SIG-M5 (cell line): Measurements from ENCODE around the gene PEF1.

Experiments used
- DNase-seq: peaks from one replicate; lab custom pipeline; 2025; lab: John Stamatoyannopoulos, UW

PEF1 gene

DNA sequence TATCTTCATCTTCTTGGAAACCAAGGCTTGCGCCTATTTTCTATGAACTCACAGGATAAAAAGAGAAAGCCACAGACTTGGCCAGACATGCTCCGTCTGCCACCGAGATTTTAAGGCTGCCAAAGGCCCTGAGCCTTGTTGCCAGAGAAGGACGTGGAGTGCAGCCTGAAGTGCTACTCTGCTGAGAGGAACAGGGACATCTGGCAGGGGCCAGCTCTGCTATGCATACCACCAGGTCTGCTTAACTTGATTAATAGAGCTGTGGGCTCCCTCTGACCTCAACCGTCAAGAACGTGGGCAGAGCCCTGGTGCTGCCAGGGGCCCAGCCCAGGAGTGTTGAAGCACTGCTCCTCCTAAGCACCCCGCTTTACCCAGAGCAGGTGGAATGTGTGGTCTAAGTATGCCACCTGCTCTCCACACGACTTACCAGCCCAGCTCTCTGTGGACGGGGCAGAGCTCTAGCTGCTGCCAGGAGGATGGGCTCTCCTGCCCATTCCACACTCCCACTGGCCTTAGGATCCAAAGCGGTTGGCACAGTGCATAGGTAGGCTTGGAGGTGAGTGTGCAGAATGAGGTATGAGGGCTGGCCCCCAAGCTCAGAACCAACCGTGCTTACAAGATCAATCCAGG is 16.6 kb downstream of the PEF1 start:
- DNase-seq = no peak

DNA sequence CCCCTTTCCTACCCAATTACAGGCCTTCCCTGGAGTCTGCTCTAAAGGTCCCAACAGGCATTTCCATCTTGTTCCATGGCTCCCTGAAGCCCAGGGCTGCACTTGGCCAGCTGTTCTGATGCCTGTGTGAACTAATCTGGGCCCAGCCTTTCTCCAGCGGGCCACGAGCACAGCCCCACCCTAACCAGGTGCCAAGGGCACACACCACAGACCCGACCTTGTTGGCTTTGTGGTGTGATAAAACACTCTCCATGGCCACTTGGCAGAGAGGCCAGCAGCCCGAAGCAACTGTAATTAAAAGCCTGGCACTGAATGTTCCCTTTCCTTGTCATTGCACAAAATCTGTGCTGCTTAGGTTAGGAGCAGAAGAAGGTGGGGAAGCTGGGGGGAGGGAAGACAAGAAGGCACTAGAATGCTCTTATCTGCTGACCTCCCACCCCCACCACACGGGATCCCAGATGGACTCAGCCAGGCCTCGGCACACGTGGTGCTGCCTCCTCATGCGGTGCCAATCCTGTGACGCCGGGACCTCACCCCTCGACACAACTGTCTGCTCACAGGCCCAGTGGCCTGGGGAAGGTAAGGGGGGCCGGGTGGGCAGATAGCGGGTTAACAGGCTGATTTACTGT is 17.3 kb downstream of the PEF1 start:
- no peak for DNase-seq

DNA sequence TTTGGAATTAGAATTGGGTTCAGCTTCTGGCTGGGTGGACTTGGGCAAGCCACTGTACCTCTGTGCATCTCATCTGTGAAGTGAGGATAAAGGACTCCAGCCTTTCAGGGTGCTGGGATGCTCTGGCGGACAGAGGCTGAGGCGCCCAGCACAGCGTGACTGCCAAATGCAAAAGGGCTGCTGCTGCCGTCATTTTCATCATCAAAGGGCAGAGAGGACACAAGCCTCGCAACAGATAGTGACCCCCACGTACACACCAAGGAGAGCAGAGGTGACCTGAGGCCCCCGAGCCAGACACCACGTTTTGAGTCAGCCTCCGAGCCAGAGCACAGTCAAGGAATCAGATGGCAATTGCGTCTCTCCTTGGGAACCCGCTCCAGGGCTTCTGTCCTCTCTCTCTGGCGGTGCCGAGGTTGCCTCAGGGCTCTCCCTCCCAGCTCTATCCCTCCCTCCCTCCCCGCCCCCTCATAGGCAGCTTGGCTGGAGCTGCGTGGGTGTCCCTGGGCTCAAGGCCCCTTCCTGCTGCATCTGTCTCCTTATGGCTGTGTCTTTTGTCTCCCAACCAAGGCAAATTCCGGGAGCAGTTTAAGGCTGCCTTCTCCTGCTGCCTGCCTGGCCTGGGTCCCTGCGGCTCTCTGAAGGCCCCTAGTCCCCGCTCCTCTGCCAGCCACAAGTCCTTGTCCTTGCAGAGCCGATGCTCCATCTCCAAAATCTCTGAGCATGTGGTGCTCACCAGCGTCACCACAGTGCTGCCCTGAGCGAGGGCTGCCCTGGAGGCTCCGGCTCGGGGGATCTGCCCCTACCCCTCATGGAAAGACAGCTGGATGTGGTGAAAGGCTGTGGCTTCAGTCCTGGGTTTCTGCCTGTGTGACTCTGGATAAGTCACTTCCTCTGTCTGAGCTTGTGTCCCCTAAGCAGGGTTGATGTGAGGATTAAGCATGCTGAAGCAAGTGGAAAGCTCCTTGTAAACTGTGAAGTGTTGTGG is 18.2 kb downstream of the PEF1 start:
- DNase-seq = no peak

DNA sequence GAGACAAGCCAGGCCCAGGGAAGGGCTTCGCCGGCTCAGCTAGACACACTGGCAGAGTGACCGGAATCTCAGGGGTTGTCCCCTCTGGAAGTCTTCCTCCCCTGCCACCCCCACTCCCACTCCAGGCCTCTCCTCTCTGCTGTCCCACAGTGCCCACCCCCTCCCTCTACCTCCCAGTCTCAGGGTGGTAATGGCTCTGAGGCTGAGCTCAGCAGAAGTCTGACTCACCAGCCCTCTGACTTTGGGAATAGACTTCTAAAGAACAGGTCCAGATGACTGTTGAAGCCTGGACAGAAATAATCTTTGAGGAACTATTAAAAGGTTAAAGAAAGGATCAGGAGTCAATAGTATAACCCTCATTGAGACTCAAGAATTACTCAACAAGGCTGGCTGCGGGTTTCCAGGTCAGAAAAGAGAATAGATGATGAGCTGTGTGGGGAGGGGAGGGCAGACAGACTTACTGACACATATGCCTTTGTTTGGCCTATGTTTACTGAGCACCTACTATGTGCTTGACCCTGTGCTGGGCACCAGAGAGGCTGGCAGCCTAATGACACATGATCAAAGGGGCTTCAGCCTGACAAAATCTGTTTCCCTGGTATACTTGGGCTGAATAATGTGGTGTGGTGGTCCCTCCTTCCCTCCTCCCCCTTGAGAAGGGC is 19.0 kb downstream of the PEF1 start:
- no peak for DNase-seq

DNA sequence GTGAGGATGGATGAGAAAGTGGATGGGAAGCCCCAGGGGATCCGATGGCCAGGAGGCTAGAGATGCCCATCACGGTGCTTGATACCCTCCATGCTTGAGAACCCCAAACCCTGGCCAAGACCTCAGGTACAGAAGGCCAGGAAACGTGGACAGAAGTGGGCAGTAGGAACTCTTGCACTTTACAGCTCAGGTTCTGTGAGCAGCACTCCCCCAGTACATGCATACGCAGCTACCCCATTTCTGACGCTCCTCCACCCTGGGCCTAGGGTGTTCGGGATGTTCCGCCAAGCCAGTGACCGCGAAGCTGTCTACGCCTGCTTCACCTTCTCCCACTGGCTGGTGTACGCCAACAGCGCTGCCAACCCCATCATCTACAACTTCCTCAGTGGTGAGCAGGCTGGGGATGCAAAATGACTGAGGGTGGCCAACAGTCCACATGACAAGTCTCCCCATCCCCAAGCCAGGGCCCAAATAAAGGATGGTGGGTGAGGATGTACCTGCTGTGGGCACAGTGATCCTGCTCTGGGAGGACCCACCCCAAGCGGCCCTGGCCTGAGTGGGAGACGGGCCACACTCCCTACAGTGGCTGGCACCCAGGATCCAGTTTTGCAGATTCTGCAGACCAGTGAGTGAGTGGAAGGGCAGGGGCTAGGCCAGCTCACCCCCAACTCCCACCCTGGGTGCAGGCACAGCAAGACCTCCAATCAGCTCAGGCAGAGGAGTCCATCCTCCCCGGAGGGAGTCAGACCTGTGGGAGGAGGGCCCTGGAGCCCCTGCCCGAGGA is 19.8 kb downstream of the PEF1 start:
- DNase-seq = no peak

DNA sequence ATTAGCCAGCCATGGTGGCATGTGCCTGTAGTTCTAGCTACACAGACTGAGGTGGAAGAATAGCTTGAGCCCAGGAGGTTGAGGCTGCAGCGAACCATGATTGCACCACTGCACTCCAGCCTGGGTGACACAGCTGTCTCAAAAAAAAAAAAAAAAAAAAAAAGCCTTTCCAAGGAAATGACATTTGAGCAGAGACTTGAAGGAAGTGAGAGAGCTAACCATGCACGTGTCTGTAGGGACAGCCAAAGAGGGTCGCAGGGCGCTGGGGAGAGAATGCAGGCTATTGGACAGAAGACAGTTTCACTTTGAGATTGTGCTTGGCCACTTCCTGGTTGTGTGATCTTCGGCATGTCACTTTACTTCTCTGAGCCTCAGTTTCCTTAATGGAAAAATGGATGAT is 20.4 kb downstream of the PEF1 start:
- no peak for DNase-seq

DNA sequence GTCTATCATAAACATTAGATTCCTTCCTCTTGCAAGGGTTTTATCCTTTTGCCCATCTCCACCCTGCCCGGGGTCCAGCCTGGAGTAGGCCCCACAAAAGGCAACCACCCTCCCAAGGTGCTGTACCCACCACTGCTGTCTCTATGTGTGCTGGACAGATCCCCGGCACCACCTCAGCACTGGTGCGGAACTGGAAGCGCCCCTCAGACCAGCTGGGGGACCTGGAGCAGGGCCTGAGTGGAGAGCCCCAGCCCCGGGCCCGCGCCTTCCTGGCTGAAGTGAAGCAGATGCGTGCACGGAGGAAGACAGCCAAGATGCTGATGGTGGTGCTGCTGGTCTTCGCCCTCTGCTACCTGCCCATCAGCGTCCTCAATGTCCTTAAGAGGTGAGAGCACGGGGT is 21.3 kb downstream of the PEF1 start:
- DNase-seq = no peak

DNA sequence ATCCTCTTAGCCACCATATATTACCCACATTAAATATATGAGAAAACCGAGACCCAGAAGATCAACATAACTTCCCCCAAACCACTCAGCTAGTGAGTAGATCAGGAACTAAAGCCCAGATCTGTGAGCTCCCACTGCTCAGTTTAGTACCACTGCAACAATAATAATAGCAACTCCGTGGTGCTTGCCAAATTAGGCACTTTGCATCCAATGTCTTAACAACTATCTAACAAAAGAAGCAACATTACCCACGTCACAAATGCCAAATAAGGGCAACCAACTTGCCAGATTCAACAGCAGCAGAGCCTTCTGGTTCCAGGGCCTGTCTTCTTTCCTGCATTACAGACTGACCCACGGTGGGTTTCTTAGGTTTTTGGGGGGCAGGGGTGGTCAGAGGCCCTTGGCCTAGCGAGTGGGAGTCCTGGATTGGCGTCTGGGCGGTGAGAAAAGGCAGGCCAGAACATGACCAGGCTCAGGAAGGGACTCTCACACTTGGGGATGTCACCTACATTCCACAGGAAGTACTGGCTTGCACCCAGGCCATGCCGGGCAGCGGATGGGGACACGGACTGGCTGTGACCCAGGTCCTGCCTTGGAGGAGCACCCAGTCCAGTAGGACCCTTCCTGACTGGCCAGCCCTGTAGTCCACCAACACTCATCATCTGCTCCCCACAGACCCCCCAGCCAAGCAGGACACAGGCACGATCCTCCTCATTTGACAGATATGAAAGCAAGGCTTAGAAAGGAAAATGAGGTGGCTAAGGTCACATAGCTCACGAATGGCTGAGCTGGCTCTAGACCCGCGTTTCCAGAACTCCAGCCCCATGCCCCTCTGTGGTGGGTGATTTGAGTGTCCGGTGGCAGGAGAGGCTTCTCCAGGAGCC is 22.6 kb downstream of the PEF1 start:
- DNase-seq = no peak

DNA sequence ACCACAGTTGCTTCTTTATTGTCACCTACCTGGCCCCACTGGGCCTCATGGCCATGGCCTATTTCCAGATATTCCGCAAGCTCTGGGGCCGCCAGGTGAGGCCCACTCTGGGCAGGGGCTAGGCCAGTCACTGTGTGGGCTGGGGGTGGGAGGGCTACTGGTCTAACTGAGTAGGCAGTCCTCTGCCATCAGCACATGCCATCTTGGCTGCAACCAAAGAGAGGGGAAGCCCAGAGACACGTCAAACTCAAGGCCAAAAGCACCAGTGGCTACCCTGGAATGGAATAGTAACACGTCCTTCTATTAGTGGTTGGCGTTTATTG is 23.2 kb downstream of the PEF1 start:
- no peak for DNase-seq

DNA sequence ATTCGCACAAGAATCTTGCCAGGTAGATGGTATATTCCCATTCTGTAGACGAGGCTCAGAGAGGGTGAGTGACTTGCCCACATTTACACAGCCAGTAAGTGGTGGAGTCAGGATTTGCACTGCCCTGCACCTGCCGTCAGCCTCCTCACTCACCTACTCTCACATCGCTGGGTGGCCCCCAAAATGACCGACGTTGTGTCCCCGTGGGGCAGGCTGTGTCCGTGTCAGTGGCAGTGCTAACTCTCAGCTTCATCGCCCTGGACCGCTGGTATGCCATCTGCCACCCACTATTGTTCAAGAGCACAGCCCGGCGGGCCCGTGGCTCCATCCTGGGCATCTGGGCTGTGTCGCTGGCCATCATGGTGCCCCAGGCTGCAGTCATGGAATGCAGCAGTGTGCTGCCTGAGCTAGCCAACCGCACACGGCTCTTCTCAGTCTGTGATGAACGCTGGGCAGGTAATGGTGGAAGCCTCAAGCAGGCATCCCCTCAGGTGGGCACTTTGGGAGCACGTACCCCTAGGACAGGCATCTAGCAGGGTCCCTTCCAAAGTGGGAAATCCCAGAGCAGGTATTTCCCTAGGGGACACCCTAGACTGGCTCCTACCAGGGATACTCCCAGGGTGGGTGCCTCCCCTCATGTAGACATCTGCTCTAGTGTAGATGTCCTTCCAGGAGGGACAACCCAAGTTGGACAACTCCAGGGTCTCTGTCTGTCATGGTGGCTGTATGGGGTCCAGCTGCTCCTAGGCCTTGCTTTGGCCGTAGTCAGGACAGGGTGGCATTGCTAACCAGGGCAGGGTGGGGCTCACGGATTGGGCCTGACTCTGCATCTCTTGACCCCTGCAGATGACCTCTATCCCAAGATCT is 23.8 kb downstream of the PEF1 start:
- no peak for DNase-seq

DNA sequence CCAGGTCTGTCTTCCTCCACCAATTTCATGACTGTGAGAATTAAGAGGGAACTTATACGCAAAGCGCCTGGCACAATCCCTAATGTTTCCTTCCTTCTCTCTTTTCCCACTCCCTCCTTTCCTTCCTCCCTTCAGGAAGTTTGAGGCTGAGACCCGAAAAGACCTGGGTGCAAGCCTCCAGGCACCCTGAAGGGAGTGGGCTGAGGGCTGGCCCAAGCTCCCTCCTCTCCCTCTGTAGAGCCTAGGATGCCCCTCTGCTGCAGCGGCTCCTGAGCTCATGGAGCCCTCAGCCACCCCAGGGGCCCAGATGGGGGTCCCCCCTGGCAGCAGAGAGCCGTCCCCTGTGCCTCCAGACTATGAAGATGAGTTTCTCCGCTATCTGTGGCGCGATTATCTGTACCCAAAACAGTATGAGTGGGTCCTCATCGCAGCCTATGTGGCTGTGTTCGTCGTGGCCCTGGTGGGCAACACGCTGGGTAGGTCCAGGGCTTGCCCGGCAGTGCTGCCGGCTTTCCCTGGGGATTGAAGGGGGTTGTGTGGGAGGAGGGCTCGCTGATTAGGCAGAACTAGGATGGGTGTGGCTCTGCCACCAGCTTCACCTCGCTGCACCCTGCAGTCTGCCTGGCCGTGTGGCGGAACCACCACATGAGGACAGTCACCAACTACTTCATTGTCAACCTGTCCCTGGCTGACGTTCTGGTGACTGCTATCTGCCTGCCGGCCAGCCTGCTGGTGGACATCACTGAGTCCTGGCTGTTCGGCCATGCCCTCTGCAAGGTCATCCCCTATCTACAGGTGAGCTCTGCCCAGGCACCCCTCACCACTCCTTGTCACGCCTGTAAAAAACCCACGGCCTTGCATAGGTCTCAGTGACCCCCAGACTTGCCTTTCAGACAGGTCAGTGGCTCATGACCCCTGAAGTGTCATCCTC is 25.5 kb downstream of the PEF1 start:
- no peak for DNase-seq

DNA sequence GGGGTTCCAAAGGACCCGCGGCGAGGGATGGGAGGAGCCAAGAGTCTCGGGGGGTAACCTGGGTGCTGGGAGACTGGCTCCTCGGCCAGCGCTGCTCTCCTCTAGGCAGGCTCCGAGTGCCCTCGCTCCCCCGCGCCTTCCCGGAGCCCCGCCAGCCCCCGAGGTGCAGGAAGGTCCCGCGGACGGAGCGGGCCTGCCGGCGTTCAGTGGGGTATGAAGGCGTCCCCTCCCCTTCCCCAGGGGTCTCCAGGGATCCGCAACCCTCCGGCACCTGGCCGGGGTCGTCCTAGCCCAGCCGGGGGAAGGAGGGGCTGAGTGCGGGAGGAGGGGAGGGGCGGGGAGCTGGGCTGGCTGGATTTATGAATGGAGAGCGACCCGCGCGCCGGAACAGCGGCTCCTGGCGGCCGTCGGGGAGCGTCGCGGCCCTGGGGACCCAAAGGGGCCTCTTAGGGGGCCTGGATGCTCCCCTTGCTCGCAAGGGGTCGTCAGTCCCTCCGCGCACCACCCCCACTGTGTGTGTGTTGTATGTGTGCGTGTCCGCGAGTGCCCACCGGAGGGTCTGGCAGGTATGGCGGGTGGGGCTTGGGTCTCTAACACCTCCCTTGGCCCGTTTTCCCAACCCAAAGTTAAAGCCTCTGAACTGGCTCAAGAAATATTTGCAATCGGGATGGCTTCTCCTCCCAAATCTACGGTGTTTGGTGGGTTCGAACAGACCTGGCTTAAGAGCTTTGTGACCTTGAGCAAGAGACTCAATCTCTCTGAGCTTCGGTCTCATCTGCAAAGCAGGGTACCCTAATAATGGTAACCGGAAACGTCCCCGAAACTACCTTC is 26.5 kb downstream of the PEF1 start:
- DNase-seq = no peak

DNA sequence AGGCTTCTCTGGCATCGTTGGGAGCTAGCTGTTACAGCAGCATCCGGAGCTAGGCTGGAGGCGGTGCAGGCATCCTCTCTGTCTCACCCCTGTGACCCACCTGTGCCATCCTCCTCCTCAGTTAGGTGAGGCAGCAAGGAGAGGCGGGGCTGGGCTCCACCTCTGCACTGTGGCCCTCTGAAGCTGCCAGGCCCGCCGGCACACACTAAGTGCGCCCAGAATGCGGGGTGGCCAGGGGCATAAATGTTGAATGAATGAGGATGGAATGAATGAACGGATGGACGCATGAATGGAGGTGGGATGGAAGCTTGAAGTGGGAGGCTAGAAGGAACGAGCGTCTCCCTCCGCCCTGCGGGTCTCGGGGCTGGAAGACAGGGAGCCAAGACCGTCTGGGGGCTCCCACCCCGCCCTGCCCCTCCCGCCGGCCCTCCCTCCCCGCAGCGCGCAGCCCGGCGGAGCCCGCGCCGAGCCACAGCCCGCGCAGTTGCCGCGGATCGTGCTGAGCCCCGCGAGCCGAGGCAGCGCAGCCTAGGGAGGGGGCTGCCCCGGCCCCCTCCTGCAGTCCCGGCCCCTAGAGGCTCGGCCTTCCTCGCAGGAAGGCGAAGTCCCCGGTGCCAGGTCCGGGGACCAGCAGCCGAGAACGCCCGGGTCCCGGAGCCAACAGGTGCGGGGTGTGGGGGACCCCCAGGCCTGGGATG is 27.3 kb downstream of the PEF1 start, which contains the start of gene HCRTR1:
HCRTR1 (plus strand) TSS at position 472 of the 698 bp plus-strand sequence. CDS start 1,504 bp downstream, outside the sequence.
- DNase-seq = no peak

DNA sequence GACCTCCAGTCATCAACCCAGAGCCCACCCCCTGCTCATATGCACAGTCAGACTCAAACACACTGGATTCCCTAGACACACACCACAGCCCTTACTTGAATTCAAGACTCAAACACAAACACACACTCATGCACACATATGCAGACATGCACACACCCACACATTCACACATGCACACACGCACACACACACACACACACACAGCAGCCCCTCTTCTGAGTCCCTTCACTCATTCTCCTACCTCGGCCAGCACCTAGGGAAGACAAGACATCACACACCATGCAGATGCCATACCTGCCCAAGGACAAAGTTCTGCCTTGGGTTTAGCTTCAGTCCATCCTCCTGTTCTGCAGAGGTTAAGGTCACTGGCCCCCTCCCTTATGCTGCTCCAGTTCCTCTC is 28.7 kb downstream of the PEF1 start:
- no peak for DNase-seq

DNA sequence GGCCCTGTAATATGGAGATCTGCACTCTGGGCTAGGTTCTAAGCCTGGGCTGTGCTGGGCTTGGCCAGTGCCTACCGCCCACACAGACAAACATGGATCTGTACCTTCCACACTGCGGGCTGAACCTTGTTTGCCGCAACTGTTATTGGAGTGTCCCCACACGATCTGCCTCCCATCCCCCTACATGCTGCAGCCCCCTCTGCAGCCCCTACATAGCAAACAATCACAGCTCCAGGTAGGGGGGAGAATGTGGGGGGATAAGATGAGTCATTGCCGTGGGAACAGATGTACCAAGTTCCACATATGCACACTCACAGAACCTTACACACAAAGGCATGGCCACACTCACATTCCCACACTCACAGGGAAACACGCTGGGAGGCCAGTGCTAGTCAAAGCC is 29.3 kb downstream of the PEF1 start:
- DNase-seq = no peak

DNA sequence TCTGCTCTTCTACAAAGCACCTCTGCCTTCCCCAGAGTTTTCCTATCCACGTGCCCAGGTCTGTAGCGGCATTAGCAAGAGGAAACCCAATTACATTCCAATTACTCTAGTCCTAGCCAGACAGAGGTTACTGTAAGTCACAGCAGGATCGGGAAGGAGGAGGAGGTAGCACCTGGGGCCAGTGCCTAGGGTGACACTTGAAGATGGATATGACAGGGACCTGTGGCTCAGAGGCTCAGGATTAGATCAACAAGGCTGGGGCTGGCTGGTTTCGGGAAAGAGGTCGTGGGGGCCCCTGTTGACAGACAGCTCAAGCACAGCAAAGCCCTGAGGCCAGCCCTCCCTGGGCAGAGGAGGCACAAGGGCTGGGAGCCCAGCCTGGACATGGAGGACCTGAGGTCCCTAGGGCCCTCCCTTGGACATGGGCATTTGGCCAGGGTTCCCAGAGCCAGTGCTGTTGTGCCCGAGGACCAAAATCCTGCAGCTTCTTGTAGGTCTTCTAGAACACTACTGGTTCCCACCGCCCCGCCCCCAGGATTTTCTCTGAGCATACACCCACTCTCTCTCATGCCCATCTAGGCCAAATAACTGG is 30.2 kb downstream of the PEF1 start:
- no peak for DNase-seq
